GM19193 (cell line): ENCODE results near the gene PLXNB2.

ENCODE experiments used
- POLR2A ChIP-seq: IDR thresholded peaks from 4 replicates; pipeline ENCODE4 v1.6.1; 2011; ENCODE audit not compliant: insufficient read depth, insufficient read length; ENCODE audit errors: extremely low read depth

The PLXNB2 gene, protein sequence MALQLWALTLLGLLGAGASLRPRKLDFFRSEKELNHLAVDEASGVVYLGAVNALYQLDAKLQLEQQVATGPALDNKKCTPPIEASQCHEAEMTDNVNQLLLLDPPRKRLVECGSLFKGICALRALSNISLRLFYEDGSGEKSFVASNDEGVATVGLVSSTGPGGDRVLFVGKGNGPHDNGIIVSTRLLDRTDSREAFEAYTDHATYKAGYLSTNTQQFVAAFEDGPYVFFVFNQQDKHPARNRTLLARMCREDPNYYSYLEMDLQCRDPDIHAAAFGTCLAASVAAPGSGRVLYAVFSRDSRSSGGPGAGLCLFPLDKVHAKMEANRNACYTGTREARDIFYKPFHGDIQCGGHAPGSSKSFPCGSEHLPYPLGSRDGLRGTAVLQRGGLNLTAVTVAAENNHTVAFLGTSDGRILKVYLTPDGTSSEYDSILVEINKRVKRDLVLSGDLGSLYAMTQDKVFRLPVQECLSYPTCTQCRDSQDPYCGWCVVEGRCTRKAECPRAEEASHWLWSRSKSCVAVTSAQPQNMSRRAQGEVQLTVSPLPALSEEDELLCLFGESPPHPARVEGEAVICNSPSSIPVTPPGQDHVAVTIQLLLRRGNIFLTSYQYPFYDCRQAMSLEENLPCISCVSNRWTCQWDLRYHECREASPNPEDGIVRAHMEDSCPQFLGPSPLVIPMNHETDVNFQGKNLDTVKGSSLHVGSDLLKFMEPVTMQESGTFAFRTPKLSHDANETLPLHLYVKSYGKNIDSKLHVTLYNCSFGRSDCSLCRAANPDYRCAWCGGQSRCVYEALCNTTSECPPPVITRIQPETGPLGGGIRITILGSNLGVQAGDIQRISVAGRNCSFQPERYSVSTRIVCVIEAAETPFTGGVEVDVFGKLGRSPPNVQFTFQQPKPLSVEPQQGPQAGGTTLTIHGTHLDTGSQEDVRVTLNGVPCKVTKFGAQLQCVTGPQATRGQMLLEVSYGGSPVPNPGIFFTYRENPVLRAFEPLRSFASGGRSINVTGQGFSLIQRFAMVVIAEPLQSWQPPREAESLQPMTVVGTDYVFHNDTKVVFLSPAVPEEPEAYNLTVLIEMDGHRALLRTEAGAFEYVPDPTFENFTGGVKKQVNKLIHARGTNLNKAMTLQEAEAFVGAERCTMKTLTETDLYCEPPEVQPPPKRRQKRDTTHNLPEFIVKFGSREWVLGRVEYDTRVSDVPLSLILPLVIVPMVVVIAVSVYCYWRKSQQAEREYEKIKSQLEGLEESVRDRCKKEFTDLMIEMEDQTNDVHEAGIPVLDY (N-terminal part only)

DNA sequence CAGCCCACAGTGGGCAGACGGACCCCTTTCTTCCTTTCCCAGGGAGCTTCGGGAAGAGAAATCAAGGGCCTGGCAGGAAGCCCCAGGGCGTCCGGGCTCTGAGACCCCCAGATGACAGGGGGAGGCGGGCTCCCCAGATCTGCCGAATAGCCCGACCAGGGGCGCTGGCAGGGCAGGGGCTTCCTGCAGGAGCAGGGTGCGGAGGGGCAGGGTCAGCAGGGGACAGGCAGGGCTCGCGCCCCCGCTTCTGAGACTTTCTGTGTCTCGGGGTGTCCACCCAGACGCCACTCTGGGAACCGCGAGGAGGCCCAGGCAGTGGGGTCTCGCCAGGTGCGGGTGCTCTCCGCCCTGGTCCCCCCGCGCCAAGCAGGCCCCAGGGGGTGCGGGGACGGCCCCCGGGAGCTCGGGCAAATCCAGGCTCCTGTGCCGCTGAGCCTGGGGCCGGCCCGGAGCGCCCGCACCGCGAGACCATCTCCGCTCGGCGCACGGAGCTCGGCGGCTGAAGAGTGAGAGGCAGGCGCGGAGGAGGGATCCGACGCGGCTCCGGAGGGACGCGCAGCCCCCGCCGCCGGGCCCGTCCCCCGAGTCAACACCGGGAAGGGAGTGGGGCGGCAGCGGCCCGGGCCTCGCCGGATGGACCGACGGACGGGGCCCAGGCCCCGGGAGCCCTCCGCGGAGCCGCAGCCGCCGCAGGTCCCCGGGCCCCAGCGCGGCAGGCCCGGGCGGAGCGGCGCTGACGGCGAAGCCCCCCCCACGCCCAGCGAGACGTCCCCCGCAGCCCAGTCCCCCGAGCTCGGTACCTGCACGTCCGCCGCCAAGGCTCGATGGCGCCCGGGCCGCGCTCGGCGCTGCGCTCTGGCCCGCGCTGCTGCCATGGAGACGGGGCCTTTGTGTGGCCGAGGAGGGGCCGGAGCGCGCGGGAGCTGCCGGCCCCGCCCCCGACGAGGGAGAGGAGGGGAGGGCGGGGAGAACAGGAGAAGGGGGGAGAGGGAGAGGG is at the start of gene PLXNB2:
Gene PLXNB2, minus strand, starts transcription at position 894 of the 997 bp plus-strand sequence. CDS start 17,062 bp downstream, outside the sequence.
- peak; percentile 61 for TF ChIP-seq POLR2A

DNA sequence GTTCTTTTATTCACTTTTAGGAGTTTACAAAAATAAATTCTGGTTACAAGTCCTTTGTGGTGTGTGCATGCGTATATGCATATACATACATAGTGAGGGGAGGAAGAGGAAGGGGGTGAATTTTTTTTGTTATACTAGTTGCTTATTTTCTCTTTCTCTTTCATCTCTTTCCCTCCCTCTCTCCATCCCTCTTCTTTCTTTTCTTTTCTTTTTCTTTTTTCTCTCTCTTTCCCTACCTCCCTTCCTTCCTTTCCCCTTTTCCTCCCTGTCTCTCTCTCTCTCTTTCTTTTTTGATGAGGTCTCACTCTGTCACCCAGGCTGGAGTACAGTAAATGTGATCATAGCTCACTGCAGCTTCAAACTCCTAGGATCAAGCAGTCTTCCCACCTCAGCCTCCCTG is 49.8 kb upstream of the PLXNB2 start:
- TF ChIP-seq POLR2A = no peak

DNA sequence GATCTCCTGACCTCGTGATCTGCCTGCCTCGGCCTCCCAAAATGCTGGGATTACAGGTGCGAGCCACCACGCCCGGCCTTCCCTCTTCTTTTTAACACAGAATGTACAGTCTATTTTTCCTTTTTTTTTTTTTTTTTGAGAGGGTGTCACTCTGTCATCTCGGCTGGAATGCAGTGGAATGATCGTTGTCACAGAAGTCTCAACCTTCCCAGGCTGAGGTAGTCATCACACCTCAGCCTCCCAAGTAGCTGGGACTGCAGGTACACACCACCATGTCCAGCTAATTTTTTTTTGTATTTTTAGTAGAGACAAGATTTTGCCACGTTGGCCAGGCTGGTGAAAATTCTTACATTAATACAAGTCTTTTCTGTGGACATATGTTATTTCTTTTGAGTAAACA is 48.7 kb upstream of the PLXNB2 start:
- TF ChIP-seq POLR2A = no peak

- TF ChIP-seq POLR2A = no peak
Measured at GRCh38 chr22:50348058-50348457, 40.6 kb upstream of the PLXNB2 start.

DNA sequence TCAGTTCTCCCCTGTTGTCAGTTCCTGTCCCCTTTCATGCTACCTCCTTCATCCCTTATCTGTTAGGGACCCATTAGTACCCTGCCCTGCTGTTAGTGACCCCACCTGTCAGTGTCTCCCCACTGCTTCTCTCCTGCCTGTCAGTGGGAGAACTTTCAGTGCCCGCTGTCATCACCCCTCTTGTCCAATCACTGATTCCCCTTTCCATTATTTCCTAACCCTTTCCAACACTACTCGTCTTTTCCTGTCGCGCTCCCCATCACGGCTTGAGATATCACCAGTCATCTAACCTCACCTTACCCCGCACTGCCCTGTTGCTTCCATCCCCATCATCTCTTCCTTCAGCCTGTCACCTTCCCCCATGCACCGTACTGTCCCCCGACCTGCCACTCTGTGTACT is 39.7 kb upstream of the PLXNB2 start:
- no peak for TF ChIP-seq POLR2A

- TF ChIP-seq POLR2A = no peak
Measured at GRCh38 chr22:50346470-50346869, 39.0 kb upstream of the PLXNB2 start.

DNA sequence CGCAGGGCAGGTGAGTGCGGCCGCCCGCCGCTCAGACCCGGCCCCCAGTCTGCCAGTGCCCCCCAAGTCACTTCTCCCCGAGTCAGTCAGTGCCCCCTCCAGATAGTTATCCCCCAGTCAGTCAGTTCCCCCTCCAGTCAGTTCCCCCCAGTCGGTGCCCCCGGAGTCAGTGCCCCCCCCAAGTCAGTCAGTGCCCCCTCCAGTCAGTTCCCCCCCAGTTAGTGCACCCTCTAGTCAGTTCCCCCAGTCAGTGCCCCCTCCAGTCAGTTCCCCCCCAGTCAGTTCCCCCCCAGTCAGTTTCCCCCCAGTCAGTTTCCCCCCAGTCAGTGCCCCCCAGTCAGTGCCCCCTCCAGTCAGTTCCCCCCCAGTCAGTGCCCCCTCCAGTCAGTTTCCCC is 36.1 kb upstream of the PLXNB2 start:
- TF ChIP-seq POLR2A = no peak

- peak; percentile 78 for TF ChIP-seq POLR2A
Measured at GRCh38 chr22:50342651-50343540, 35.5 kb upstream of the PLXNB2 start, which contains the start of gene PPP6R2. PPP6R2 (plus strand) TSS chr22:50343327; CDS start chr22:50393909, 50,582 bp downstream.

GRCh38 chr22:50341977-50342650 is 34.7 kb upstream of the PLXNB2 start:
- no peak for TF ChIP-seq POLR2A

GRCh38 chr22:50339945-50340879 is 32.8 kb upstream of the PLXNB2 start:
- TF ChIP-seq POLR2A = no peak

DNA sequence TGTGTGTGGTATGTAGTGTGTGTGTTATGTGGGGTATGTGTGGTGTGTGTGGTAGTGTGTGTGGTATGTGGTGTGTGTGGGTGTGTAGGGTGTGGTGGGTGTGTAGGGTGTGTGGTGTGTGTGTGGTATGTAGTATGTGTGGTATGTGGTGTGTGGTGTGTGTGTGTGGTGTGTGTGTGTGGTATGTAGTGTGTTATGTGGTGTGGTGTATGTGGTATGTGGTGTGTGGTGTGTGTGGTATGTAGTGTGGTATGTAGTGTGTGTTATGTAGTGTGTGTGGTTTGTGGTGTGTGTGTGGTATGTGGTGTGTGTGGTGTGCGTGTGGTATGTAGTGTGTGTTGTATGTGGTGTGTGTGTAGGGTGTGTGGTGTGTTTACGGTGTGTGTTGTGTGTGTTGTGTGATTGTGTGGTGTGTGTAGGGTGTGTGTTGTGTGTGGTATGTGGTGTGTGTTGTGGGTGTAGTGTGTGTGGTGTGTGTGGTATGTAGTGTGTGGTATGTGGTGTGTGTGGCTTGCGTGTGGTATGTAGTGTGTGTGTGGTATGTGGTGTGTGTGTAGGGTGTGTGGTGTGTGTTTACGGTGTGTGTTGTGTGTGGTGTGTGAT is 31.5 kb upstream of the PLXNB2 start:
- TF ChIP-seq POLR2A = no peak
